ENCODE measurements around the gene PDRG1.

The PDRG1 gene

DNA sequence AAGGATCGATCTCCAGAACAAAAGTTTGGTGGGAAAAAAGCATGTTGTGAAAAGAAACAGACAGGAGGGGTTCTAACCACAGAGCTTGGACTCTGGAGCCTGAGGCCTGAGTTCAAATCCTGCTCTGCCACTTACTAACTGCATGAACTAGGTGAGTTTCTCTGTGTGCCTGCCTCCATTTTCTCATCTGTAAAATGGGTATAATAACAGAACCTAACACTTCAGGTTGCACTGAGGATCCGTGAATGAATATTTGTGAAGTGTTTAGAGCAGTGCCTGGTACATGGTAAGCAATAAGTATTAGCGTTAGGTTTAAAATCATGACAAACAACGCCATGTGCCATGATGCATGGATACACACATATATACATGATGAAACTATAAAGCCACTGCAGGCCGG lies 44.8 kb downstream of the PDRG1 start:
- DNase-seq (ENCODE audit: low read depth), result no peak

DNA sequence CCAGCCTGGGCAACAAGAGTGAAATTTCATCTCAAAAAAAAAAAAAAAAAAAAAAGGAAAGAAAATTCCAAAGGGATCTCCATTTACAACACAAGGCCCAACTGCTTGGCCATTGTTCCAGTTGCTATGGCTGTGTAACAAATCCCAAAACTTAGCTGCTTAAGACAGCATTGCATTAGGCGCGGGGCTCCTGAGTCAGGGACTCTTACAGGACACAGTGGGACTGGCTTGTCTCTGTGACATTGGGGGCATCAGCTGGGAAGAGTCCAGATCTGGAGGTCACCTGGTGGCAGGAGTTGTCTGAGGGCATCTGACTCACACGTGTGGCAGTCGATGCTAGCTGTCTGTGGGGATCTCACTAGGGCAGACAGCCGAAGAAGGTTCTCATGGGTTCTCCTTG lies 45.8 kb downstream of the PDRG1 start:
- no peak for DNase-seq (ENCODE audit: low read depth)

DNA sequence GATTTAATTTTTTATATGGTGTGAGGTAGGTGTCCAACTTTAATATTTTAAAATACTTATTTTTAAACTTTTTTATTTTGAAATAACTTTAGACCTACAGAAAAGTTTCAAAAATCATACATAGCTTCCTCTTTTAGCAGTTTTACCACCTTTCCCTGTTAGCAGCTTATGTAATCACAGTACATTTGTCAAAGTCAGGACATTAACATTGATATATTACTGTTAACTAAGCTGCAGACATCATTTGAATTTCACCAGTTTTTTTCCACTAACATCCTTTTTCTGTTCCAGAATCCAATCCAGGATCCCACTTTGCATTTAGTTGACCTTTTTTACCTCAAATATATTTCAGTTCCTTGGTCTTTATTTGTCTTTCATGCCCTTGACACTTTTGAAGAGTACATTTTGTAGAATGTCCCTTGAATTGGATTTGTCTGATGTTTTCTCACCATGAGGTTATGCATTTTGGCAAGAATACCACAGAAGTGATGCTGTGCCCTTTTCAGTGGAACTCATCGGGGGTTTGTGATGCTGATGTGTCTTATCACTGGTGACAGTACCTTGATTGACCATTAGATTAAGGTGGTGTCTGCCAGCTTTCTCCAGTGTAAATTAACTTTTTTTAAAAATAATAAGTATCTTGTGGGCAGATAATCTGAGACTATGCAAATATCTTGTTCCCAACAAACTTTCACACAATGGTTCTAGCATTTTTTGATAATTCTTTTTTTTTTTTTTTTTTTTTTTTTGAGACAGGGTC lies 48.0 kb downstream of the PDRG1 start:
- no peak for DNase-seq (ENCODE audit: low read depth)

DNA sequence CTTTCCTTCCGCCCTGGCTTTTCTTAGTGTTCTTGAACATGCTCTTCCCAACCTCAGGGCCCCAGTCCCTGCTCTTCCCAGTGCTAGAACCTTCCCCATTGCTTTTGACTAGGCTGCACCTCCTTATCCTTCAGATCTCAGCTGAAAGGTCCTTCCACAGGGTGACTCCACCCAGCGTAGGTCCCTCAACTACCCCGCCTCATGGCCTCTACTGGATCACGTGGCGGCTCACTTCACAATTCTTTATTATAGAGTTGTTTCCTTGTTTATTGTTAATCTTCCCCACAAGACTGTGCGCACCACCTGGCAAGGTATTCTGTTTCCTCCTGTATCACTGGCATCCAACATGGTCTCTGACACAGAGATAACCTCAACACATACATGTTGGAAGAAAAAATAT lies 50.2 kb downstream of the PDRG1 start:
- no peak for DNase-seq (ENCODE audit: low read depth)

DNA sequence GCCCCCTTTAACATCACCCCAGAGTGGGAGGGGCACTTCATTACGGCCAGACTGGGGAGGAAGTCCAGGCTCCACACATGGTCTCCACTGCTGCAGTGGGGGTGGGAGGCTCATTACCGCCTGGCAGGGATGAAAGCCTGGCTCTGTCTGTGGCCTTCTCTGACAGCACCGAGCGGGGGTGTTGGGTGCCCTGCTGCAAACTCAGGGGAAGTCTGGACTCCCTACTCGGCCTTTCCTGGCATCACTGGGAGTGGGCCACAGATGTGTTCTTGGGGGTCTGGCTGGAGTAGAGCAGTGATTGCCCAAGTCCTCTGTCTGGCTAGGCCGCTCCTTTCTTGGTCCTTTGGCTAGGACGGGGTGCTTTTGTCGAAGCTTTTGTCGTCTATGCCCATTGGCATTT lies 54.3 kb downstream of the PDRG1 start:
- DNase-seq (ENCODE audit: low read depth), result no peak

DNA sequence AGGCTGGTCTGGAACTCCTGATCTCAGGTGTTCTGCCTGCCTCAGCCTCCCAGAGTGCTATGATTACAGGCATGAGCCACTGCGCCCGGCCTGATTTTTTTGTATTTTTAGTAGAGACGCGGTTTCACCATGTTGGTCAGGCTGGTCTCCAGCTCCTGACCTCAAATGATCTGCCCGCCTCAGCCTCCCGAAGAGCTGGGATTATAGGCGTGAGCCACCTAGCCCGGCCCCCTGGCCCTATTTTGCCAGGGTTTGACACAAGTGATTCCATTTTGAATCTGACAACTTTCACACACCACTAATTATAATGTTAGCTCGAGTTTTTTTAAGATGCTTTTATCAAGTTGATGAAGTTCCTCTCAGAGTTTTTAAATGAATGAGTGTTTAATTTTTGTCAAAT lies 55.8 kb downstream of the PDRG1 start:
- DNase-seq (ENCODE audit: low read depth), result no peak

DNA sequence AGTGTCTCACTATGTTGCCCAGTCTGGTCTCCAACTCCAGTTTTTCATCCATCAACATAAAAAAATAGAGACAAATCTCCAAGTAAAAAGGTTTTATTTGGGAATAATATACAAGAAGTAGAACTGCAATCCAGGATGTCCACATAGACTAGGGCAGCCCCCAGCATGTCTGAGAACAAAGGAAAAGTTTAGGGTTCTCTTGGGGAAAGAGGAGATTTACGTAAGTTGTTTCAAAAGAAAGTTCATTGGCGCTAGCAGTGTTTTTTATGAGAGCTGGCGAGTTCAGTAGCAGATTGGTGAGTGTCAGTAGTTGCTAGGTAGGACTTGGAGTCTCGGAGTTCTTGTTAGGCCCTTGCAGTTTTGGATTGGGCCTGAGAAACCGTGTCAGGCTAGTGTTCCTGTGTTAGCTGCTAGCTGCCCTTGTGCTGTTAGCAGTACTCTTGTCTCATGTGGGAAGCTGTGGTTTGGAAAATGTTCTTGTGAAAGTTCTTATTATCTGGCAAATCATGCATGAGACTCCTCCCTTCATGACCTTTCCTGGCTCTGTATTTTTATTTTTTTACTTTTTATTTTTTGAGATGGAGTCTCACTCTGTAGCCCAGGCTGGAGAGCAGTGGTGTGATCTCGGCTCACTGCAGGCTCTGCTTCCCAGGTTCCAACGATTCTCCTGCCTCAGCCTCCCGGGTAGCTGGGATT lies 56.7 kb downstream of the PDRG1 start:
- DNase-seq (ENCODE audit: low read depth), result no peak
